GM21786 (cell line): ENCODE results near the gene ZXDC.

ENCODE experiments used
- ATAC-seq: cut with Tn5 transposase; IDR thresholded peaks from one replicate; pipeline ENCODE4 v1.9.1; 2021; ENCODE audit not compliant: unreplicated experiment

The ZXDC gene

DNA sequence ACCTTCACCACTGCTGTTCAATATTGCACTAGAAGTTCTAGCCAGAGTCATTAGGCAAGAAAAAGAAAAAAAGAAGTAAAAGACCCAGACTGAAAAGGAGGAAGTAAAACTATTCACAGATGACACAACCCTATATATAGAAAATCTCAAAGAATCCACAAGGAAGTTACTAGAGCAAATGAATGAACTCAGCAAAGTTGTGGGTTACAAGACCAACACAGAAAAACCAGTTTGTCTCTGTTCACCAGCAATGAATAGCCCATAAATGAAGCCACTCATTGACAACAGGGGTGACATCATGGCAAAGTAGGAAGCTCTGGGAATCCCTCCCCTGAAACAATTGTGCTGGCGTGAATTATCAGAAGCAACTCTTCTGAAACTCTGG, 76.3 kb downstream of the ZXDC start:
- peak; percentile 71 for ATAC-seq

DNA sequence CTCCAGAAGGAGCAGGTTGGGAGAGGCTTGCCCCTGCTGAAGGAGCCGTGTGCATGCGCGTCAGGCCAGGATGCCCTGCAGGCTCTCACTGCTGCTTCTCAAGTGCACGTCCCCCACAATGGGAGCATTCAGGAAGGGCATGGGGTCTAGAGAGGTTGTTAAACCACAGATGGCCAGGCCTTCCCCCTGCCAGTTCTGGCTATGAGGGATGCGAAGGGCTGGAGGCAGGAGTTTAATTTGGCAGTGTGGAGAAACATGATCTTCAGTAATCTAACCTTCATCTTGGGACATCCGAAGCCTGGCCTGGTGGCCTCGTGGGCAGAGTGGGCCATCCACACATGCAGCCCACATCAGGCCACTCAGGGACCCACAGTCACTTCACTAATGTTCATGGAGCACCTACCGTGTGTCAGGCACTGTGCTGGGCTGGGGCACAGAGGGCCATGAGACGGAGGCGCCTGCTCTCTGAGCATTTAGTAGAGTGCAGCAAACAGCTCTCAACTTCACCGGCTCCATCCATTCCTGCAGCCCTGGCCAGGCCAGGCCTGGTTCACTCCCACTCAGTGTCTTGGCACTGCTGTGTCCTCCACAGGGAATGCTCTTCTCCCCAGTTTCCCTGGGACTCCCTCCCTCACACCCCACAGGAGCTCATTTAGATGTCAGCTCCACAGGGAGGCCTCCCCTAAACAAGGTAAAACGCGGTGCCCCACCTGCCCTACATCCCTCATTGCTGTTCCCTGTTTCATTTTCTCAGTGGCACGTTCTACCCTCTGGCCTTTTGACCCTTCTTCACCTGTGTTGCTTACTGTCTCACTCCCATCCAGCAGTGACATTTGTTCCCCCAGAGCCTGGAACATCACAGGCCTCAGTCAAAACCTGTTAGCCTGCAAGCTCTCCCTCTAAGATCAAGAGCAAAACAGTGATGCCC, 77.0 kb downstream of the ZXDC start:
- ATAC-seq: no peak

DNA sequence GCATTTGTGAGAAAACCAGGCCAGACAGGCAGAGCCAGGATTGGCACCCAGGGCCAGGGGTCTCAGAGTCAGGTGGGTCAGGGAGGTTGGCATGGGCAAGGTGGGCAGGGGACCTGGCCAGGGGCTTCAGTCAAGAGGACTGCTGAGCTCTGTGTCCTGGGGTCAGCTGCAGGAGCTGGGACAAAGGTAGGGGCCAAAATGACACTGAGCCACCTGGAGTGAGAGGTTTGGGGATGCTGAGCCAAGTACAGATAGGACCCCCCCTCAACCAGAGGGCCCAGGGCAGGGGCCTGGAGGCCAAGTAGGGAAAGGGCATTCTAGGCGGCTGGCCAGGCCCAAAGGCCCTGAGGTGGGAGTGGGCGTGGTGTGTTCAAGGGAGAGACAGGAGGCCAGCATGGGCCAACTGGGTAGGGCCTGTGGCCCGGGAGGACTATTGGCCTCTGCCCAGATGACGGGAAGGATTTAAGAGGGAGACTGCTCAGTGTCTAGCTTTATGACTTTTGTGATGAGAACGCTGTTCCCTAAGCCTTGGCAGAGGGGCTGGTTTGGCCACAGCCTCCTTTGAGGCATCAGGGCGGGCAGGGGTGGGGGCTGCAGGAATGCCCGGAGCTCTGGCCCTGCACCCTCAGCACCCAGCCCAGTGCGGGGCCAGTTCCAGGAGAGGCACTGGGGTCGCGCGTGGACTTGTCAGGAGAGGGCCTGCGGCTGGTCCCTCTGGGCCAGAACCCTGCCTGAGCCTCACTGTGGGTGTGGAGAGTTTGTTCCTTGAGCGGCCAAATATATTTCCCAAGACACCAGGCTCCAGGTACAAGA, 77.9 kb downstream of the ZXDC start:
- no peak for ATAC-seq

- ATAC-seq: no peak
Measured at GRCh38 chr3:126396536-126396935, 79.2 kb downstream of the ZXDC start.

DNA sequence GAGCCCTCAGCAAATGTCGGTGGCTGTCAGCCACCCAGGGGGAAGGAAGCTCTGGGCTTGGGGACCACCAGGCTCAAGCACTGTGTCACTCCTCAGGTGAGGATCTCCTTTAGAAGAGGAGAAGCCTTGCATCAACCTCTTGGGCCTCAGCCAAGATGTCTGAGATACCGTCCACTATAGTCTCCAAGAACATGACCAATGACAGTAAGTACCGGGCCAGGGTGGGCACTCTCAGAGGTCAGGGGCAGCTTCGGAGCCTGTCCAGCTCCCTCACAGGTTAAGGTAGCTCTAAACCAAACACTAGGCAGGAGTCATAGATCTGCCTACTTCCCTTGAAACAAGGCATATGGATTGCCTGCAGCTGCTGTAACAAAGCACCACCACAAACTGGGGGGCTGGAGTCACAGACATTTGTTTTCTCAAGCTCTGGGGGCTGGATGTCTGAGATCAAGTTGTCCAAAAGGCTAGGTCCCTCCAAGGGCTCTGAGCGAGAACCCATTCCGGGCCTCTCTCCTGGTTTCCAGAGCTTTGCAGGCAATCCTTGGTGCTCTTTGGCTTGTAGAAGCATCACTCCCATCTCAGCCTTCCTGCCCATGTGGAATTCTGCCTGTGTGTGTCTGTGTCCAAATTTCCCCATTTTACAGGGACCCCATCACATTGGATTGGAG, 79.7 kb downstream of the ZXDC start:
- no peak for ATAC-seq

- no peak for ATAC-seq
Measured at GRCh38 chr3:126394977-126395321, 80.7 kb downstream of the ZXDC start.

- ATAC-seq: no peak
Measured at GRCh38 chr3:126394179-126394976, 81.3 kb downstream of the ZXDC start, which contains the start of gene CFAP100. Gene CFAP100 (plus strand): TSS chr3:126394909. CDS start chr3:126396001, 1,092 bp downstream.

DNA sequence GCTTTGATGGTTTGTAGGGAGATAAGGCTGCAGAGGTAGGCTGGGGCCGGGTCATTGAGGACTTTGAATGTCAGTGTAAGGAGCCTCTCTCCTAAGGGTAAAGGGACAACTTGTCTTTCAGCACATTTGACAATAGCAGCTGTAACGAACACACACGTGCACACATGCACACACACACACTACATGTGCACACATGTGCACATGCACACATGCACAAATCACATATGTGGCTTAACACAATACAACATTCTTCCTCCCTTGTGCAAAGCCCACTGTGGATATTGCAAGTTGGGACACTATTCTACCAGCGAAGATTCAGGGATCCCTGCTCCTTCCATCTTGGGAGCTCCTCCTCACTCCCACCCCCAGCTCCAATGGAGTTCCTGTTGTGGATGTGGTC, 82.1 kb downstream of the ZXDC start:
- no peak for ATAC-seq

- no peak for ATAC-seq
Measured at GRCh38 chr3:126392246-126392645, 83.4 kb downstream of the ZXDC start.

- no peak for ATAC-seq
Measured at GRCh38 chr3:126391631-126392030, 84.1 kb downstream of the ZXDC start.

- no peak for ATAC-seq
Measured at GRCh38 chr3:126390751-126391150, 84.9 kb downstream of the ZXDC start.

DNA sequence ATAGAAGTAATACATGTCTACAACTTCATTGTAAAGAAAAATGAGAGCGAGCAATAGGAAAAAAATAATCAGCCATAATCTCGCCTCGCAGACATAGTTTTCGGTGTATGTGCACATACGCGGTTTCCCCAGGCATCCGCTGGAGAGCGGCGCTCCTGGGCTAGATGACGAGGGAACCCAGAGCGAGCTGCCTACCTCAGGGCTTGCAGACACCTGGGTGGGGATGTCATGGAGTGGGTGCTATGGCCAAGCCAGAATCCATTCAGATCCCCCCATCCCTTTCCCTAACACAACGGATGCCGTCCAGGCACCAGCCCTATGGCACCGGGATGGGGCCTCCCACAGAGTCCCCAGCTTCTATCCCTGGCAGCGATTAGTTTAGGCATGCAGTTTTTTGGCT, 85.5 kb downstream of the ZXDC start:
- ATAC-seq: no peak

DNA sequence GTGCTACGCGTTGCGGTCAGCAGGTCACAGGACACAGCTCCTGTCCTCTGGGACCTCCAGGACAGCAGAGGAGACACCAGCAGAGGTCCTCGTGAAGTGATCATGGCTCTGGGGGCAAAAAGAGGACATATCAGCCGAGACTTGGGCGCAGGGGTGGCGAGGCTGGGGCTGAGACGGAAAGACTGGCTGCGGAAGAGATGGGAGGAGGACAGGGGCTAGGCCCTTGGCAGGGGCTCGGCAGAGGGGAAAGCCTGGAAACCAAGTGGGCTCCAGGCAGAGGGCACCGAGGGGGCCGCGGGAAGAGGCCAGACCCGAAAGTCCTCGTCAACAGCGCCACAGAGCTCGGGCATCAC, 85.9 kb downstream of the ZXDC start:
- ATAC-seq: no peak

DNA sequence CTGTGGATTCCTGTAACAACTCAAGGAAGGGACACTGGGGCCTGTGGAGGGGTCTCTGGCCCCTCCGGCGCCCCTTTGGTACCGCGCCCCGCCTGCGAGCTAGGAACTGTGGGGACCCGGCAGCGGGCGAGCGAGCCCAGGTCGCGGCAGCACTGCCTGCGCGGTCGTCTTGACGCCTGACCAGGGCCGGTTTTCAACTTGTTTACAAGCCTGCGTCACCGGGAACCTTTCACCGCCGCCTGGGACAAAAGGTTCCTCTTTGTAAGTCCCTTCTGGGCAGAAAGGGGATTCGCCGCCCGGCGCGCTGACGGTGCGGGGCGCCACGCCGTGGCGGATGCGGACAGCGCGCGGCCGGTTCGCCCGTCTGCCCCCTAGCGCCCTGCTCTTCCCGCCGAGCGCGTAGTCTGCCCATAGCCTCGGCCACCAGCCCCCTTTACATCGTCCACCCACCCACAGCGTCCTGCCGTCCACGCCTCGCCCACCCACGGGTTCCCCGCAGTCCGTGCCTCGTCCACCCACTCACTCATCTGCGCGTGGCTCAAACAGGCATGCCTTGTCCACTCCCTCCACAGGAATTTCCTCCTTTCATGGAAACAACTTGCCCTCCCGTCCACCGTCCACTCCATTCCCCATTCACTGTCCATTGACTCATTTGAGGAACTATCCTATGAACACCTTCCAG, 86.4 kb downstream of the ZXDC start:
- ATAC-seq: peak; percentile 88
